Right renal cortex interstitium (tissue), 3 donors: ENCODE measurements around the gene COL8A2. TPM values are rescaled to one million over a fixed set of nuclear protein-coding genes. Genes with fewer than 3 reads are reported as not detected.
A peak's percentile ranks its signal among the peaks of the same experiment; 100 is the strongest.

Source experiments
- DNase-seq, 3 donors: peaks; one replicate each; pipeline ENCODE4 v3.0.0-alpha.2; 2013; ENCODE audit warnings: low read depth in 3 of 3, low spot score in 2 of 3
- polyA plus RNA-seq, 3 donors: library from polyadenylated mRNA; unstranded; fragments of 120-200 nt; gene quantifications; one replicate each; pipeline ENCODE4 v1.2.1, GENCODE V29; 2013; ENCODE audit not compliant: insufficient read length in 3 of 3

Gene COL8A2
- polyA plus RNA-seq, 3 donors: 1.2 to 1.6 (median 1.5) TPM

DNA sequence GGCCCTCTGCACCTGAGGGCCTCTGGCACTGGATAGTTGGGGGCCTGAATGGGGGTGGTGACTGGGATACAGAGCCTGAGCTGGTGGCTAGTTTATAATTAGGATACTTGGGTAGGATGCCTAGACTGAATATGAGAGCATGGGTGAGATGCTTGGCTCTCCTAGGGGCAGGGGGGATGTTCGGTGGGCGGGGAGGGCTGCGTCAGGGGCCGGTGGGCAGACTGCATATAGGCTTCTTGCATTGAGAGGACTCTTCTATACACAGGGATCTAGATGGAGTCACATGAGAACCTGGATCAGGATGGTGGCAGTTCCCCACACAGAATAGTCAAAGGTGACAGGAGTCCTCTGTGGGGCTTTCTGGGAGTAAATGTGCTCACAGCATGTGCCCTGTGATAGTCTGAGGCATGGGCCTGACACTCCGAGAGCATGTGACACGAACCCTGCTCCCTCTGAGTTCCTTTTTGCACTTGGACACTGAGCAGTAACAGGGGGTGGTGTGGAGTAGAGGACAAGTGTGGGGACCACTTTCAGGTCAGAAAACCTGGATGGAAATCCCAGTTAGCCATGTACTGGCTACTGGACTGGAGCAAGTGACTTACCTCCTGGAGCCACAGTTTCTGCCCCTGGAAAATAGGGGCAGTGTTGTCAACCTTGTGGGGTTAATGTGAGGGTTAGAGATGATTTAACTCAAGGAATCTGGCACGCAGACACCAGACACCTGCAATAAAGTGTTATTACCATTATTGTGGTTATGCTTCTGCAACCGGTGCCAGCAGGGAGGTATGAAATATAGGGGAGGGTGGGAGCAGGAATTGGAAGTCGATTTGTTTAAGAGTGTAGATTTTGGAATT lies 33.2 kb upstream of the COL8A2 start:
- DNase-seq: no peak

DNA sequence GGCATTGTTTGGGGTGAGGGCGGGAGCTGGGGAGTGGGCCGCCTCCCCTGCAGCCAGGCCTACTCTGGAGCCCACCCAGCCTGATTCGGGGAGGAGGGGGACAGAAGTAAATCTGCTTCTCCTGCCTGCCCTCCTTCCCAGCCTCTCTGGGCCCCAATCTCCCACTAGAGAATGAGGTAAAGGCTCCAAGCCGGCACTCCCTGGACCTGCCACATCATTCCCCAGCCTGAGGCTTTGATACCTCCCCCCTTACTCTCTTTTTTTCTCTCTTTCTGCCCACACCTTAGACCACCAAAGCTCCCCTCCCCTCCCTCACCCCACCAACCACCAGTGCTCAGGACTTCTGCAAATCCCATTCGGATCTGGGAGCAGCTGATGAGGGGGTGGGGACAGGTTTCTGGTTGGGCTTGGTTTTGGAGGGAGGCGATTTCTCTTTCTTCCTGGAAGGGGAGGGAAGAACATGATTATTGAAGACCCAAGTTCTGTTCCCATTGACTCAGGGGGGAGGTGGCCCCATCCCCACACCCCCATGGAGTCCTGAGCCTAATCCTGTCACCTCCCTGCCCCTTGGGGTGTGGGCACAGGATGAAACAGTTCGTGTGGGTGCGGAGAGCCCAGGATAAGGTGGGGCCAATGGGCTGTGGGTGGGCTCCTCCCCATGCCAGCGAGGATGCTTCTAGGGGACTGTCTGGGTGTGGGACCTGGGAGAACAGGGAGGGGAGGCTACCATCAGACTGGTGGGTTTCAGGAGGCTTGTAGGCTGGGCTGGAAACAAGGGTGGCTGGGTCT lies 32.3 kb upstream of the COL8A2 start:
- no peak for DNase-seq

DNA sequence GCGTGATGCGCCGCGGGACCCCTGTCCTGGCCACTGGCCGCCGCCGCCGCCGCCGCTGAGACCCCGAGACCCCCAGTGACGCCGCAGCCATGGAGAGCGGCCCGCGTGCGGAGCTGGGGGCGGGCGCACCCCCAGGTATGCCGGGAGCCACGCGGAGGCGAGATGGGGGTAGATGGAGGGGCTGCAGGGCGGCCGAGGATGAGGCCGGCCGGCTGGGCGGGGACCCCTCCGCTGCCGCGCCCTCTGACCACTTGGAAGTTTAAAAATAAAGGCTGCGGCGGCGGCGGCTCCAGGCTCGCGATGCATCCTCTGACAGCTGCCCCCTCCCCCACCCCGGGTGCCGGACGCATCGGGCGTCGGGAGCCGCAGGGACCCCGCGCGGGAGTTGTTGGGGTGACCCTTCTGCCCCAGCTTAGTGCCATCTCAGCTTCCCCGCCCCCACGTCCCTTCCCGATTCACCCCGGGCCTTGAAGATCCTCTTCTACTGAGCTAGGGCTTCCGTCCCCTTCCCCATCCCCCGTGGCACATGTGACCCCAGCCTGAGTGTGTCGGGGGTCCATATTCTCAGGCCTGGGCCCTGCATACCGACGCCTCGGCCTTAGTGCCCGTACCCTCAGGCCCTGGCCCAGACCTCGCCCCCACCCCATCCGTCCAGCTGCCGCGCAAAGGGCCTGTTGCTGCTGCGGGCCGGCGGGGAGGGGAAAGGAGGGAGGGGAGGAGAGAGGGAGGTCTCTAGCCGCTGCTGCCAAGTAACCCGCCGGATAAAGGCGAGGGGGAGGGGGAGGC lies 31.5 kb upstream of the COL8A2 start:
- peak in 1 of 3 donors; percentile 72 for DNase-seq

DNA sequence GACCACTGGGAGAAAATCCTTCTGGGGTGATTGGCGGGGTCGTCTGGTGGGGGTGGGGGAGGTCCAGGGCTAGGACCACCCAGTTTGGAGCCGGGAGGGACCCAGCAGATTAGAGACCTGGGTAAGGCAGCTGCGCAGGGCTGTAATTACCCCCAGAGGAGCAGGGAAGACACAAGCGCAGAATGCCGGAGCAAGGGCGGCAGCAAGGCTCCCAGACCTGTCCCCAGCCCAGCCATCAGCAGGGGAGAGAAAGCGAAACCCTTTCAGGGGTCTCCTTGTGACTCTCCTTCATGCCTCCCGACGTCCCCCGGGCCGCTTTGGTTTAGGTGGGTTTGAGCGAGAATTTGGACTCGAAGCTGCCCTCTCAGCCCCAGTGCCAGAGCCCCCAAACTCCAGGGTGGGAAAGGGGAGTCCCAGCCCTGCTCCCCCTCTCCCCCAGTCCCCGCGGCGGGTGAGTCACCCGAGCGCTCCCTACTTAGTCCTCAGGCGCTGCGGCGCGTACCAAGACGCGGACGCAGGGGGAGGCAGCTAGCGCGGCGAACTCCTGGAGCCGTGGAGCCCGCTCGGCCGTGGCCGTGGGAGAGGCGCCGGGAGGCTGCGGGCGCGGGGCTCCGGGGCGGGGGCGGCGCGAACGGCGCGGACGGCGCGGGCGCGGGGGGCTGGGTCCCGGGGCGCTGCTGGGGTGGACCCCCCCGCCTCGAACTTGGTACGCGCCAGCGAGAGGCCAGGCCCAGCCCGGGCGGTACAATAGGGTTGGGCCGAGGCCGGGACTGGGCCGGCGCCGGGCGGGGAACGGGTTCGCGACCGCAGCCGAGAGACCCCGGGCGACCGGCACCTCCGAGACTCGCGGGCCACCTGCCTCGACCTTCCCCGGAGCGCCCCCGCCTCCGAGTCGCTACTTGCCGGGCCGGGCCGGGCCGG lies 30.6 kb upstream of the COL8A2 start, which contains the start of gene MAP7D1:
MAP7D1 (plus strand) TSS at position 753 of the 921 bp plus-strand sequence. CDS start 258 bp downstream, outside the sequence.
- DNase-seq: peak in 1 of 3 donors; percentile 62

DNA sequence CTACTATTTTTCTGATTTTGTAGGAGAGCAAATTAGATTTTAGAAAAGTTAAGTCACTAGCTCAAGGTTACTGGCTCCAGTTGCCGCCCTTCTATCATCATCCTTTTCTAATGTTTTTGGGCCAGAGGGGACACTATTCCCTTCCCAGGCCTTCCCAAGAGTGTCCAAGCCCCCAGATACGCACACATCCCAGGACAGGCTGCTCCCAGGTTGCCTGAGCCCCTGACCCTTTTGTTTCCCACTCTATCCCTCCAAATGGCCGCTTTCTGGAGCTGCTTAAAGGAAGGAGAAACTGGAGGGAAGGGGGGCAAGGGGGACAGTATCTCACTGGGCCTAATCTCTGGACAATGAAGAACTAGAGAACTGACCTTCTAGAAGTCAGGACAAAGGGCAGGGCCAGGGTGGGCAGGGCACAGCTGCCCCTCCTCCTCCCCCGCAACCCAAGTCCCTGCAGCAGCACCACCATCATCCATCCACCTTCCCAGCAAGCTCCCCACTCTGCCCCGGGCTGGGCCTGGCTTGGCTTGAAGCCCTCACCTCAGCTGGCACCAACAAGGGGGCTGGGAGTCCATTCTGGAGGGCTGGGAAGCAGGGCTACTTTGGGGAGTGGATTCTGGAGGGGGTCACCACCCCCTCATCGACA lies 29.9 kb upstream of the COL8A2 start:
- no peak for DNase-seq

DNA sequence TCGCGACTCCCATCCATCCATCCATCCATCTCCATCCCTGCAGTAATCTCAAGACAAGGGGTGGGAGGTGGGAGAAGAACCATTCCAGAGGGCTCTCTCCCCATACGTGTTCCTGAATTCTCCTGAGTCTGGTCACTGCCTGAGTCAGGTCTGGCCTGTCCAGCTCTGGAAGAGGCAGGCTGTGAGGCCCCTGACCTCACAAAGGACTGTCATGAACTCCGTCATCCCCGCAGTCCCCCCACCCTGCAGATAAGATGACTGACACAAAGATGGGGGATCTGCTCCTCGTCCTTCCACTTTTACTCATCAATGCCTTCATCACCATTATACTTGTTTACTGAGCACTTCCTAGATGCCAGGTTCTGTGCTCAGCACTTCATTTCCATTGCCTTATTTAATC lies 29.3 kb upstream of the COL8A2 start:
- DNase-seq: no peak

DNA sequence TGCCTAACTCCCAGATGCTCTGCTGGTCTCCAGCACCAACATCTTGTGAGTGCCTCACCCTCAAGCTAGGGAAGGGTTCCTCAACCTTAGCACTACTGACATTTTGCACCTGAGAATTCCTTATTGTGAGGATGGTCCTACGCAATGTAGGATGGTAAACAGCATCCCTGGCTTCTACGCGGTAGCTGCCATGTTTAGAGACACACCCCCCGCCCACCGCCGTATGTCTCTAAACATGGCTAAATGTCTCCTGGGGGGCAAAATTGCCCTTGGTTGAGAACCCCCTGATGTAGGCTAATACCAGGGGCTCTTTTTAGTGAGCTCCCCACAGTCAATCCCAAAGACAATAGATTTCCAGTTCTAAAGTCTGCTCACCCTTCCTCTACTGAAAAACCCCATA lies 28.5 kb upstream of the COL8A2 start:
- no peak for DNase-seq

DNA sequence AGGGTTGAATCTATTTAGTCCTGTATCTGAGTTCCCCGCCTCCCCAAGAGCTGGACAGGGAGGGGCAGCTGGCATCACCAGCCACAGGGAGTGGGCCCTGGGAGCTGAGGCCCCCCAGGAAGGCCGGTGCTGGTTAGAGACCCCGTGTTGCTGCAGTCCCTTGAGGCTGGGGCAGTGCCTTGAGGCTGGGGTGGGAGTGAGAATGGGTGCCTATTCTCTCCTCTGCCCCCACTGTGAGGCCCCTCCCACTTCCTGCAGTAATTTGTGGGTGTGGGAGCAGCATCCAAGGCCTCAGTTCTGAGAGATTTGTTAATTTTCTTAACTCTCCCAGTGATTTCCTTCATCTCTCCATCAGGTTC lies 26.8 kb upstream of the COL8A2 start:
- DNase-seq: no peak

DNA sequence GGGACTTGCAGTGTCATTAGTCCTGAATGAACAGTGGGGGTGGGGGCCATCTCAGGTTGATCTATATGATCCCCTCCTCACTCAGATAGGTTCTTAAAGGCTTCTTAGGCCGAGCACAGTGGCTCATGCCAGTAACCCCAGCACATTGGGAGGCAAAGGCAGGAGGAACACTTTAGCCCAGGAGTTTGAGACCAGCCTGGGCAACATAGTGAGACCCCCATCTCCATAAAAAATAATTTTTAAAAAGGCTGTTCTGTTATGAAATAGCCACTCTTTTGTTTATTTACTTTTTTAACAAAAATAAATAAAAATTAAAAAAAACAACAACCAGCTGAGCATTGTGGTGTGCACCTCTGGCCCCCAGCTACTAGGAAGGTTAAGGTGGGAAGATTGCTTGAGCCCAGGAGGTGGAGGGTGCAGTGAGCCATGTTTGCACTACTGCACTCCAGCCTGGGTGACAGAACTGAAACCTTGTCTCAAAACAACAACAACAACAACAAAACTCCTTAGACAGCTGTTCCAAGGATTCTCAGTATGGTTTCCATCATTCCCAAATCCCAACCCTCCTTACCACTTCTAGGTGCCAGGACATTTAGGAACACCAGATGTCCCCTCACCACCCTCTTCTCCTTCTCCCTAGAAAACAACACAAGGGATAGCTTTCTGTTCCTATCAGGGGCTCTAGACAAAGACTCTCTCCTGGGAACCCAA lies 26.3 kb upstream of the COL8A2 start:
- DNase-seq: no peak

DNA sequence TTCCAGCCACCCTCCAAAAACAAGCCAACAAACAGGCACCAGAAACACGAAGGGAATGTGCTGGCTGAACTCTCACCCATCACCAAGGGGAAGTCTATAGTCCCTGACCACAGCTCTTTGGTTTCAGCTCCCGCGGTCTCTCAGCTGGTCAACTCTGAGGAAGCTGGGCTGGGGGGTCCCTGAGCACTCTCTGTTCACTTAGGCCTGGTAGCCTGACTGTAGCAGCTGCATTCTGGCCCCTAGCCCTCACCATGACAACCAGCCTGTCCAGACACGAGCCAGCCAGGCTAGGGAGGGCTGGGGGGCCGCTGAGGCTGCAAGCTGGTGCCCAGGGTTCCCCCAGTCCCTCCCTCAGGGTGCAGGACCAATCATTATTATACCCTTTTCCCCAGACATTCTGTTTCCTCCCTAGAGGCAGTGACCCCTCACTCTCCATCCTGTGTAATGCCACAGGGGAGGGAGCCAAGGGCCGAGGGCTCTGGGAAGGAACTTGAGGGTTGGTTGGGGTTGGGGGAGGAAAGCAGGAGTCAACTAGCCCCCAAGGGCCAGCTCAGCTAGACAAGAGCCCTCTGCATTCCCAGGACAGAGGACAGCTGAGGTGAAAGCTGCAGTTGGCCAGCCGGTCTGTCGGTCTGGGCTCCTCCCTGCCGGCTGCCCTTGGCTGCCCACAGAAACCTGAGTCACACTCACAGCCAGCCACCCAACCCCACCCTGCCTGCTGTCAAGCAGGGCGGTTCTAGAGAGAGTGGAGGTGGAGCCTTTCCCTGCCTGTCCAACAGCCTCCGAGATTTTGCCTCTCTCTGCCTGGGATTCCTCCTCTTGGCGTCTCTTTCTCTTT lies 25.5 kb upstream of the COL8A2 start:
- DNase-seq: peak in 2 of 3 donors; percentile 48 to 78

DNA sequence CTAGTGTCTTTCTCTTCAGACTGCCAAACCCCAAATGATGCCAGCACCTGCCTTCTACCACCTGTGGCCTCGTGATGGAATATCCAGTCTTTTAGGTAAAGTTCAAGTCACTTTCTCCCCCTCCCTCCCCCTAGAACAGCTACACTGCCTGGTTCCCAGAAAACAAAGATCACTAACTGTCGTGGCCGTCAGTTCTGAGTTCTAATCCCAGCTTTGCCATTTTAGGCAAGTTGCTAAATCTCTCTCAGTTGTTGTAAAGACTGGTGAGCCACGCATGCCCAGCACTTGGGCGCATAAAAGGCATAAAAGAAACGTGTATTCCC lies 24.9 kb upstream of the COL8A2 start:
- DNase-seq: no peak

DNA sequence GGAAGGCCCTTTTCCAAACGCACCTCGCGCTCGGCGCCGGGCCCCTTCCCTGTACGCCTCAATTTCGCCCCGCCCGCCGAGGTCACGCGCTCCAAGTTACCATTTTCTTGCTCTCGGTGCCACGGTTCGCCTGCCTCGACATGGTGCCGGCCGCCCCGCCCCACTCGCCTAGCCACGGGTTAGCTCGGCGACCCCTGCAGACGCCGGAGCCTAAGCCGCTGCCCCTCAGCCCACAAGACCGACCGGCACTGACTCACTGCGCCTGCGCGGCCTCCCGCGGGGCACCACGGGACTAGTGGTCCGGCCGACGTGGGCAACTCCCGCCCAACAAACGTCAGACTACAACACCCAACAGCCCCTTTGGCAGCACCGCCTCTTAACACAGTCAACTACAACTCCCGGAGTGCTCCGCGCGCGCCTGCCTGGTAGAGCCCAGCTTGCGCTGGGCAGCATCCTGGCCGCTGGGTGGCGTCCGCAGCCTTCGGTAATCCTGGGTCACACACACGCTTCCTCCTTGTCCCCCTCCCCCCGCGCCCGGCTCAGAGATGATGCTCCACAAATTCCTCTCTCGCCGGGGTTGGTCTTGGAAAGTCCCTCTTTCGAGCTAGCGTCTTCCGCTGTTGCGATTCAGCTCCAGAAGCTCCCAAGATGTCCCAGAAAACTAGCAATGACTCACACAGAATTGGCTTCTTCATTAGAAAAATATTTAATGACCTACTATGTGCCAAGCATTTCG lies 24.4 kb upstream of the COL8A2 start, which contains the start of gene TRAPPC3:
TRAPPC3 (minus strand) TSS at position 250 of the 736 bp plus-strand sequence; CDS start at position 142, 108 bp downstream.
- peak; percentile 96 to 97 (median 97) for DNase-seq

DNA sequence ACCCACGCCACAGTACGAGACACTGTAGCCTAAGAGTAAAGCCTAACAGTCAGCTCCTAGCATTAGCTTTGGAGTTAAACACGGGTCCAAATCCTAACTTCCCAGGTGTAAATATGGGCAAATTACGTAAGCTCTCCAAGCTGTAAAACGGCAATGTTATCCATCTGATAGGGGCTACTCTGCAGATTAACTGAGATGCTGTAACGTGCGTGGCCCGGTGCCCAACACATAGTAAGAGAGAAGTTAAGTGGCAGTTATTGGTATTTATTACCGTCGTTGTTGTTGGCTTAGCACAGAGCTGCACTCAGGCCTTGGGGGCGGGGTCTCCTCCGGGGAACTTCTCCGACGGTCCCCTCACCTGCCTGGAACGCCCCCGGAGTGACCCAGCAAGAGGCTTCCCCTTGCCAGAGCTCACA lies 23.8 kb upstream of the COL8A2 start:
- DNase-seq: peak in 1 of 3 donors; percentile 8

DNA sequence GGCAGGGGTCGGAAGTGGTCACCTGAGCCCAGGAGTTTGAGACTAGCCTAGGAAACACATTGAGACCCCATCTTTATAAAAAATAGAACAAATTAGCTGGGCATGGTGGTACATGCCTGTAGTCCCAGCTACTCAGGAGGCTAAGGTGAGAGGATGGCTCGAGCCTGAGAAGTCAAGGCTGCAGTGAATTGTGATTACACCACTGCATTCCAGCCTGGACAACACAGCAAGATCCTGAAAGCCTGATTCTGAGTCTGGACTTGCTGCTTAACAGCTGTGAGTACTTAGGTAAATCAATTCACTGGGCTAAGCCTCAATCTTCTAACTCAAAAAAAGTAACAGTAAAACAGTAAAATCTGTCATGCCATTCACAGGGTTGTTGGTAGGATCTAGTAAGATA lies 19.4 kb upstream of the COL8A2 start:
- no peak for DNase-seq

DNA sequence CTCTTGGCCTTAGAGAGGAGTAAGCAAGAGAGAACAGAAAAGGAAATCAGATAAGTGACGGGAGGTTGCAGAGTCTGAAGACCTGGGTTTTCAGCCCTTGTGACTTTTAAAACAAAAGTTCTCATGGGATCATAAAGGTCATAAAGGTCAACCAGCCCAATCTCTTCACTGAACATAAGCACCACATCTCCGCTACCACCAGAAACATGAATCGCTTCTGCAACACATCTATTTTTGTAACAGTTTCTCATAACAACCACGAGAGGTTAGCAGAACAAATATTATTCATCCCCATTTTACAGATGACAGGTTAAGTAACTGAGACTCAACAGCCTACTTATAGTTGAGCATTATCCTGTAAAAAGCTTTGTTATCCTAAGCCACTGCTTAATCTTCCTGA lies 18.4 kb upstream of the COL8A2 start:
- DNase-seq: no peak

DNA sequence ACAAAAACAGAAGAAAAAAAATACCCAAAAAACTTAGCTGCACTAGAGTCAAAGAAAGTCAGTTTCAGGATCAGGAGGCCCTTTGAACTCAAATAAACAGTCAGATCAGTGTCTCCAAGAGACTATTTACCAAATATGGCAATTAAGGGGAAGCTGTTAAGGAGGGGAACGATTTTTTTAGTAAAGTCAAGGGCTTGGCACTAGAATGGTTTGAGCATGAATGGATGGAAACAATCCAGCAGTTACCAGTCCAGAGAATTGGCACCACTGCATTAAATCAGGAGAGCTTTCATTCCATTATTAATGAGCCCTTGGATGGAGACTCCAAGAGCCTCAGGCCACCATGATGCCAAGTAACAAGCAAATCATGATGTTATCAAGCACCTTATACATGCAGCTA lies 17.1 kb upstream of the COL8A2 start:
- no peak for DNase-seq

DNA sequence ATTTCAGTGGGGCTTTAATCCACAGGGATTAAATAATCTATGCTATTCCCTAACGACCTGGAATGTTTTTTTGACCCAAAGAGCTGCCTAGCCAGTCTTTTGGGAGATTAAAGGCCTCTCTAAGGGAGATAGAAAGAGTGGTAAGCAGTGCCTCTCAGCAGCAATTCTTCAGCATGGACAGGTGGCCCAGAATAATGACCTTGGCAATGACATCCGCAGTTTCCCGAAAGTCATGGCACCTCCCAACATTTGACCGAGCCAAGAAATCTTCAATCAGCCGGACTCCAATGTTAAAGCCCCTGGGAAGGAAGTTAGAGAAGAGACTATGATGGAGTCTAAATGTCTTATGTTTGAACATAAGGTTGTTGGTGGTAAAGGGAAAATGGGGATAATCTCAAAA lies 14.5 kb upstream of the COL8A2 start:
- no peak for DNase-seq
